H1 (cell line): ENCODE results near the gene ZNF281. TPM values are rescaled to one million over a fixed set of nuclear protein-coding genes. Genes with fewer than 3 reads are reported as not detected.

Experiments used
- polyA plus RNA-seq, 7 experiments: library from polyadenylated mRNA; depleted of rRNA in 3 of 7; stranded (reverse) in 5 of 7; unstranded in 2 of 7; fragments of >200 nt in 5 of 7; fragments of 200-250 nt in 2 of 7; gene quantifications; 1 replicate in 5 of 7; 2 replicates in 1 of 7; 4 replicates in 1 of 7; pipeline versions ENCODE4 v1.2.1 to v1.2.3, GENCODE V29; 2011 to 2013; ENCODE audit warnings: missing spikeins in 2 of 7, mixed read lengths in 2 of 7
- total RNA-seq: library from RNA; stranded (reverse); fragmentation: NEBNext Ultra II Directional; extraction: Animal tissue kit (Norgen Biotek cat#: 25700); gene quantifications from 2 replicates; pipeline ENCODE4 v1.2.1, GENCODE V29; 2021
- TF ChIP-seq, protein P1 (sequence below): IDR thresholded peaks from 2 replicates; pipeline ENCODE4 v1.6.1; 2012; ENCODE audit warnings: low read length, inconsistent platforms

Gene ZNF281
- total and polyA plus RNA-seq, 2 of the 8 experiments (the other 6 are each of a cell fraction or from before 2014, with no cell fraction given), result 19.5 to 61.4 TPM

- TF ChIP-seq, protein P1, sequence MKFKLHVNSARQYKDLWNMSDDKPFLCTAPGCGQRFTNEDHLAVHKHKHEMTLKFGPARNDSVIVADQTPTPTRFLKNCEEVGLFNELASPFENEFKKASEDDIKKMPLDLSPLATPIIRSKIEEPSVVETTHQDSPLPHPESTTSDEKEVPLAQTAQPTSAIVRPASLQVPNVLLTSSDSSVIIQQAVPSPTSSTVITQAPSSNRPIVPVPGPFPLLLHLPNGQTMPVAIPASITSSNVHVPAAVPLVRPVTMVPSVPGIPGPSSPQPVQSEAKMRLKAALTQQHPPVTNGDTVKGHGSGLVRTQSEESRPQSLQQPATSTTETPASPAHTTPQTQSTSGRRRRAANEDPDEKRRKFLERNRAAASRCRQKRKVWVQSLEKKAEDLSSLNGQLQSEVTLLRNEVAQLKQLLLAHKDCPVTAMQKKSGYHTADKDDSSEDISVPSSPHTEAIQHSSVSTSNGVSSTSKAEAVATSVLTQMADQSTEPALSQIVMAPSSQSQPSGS, result no peak
Observed at GRCh38 chr1:200436436-200436835, 26.6 kb upstream of the ZNF281 start (continued).
